ENCODE measurements around the gene MRPS30.
"Not testable (repeated sequence)": the region's sequence is repeated elsewhere in the genome, so short reads cannot be mapped to it uniquely, and the experiment has no call there.

The MRPS30 gene

DNA sequence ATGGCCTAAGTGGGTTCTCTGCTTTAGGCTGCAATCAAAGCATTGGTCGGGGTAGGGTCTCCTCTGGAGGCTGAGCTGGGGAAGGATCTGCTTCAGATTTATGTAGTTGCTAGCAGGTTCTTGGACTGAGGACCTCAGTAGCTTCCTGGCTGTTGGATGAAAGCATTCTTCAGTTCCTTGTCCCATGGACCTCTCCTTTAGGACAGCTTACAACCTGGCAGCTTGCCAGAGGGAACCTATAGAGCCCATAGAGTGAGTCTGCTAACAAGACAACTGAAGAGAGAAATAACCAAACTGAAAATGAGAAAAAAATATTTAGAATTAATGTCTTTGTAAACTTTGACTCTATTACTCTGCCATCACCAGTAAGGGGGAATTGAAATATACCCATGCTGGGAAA lies 12.4 kb downstream of the MRPS30 start:
- DNase-seq (ENCODE audit: low read depth), result no peak

DNA sequence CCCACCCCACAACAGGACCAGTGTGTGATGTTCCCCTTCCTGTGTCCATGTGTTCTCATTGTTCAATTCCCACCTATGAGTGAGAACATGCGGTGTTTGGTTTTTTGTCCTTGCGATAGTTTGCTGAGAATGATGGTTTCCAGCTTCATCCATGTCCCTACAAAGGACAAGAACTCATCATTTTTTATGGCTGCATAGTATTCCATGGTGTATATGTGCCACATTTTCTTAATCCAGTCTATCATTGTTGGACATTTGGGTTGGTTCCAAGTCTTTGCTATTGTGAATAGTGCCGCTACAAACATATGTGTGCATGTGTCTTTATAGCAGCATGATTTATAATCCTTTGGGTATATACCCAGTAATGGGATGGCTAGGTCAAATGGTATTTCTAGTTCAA lies 15.9 kb downstream of the MRPS30 start:
- not testable (repeated sequence) for DNase-seq (ENCODE audit: low read depth)

DNA sequence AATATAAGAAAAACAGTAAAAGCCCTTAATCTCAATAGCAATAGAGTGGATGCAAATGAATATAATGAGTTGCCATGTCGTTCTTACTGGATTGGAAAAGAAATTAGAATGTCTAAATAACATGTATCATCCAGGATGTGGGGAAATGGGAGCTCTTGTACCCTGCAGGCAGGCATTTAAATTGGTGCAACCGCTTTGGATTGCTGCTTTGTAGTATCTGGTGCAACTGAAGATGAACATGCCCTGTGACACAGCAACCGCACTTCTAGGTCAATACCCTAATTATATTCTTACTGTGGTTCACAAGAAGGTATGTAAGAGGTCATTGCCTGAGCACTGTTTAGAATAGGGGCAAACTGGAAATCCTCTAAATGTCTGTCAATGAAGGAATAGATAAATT lies 18.9 kb downstream of the MRPS30 start:
- DNase-seq (ENCODE audit: low read depth), result no peak

DNA sequence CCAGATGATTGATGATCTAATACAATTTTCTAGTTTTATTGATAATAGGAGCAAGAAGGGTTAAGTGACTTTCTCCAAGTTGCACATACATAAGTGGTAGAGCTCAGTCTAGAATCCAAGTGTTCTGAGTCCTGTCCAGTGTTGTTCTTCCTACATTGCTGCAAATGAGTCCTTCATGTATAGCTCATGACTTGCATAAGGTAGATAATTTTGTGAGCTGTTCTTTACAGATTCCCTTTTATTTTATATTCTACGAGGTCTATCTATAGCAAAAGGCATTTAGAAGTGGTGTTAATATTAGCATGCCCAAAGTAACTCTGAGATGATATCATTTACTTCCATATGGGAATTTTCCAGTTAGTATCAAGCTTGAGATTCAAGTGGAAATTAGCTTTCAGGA lies 20.0 kb downstream of the MRPS30 start:
- DNase-seq (ENCODE audit: low read depth), result no peak

DNA sequence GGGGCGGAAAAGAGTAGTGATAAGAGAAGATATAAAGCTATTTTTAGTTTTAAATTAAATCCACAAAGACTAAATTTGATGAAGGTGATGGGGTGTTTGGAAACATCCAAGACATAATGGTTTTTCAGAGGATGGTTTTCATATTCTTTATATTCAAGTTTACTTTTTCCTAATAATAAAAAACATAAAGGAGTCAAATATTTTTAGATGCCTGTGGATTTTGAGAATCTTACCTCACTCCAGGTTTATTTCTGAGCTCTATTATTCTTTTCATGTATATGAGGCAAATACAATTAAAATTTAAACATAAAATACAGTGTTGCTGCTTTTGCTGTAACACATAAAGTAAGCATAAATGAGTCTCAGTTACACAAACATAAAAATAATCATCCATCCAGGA lies 22.2 kb downstream of the MRPS30 start:
- no peak for DNase-seq (ENCODE audit: low read depth)

DNA sequence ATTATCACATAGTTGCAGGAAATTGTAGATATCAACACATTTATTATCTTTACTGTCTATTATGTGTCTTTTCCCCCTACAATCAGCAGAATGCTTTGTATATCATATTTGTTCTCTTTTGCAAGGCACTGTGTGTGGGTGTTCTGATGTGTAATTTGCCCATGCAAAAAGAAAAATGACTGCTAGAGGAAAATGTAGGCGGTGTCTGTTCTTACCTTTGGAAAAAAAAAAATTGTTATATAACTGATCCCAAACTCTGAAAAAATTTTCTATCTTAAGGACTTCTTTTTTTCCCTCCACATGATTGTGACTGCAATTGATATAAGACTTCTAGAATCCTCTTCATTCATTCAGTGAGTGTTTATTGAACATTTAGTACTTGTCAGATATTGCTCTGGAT lies 24.5 kb downstream of the MRPS30 start:
- no peak for DNase-seq (ENCODE audit: low read depth)

DNA sequence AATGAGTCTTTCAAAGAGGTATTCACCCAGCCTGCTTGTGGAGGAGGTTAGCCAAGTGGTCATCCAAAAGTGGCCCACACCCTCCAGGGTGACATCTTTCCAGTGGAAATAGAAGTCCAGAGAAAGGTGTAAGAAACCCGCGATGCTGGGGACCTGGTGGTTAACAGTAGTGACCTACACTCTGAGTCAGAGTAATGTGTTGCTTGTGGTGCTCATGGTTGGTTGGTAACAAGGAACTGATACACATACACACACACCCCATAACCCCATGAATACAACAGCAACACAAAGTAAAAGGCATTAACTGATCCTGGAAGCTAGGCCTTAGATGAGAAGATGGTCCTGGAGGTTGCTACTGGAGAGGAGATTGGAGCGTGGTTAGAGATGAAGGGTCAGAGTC lies 26.9 kb downstream of the MRPS30 start:
- no peak for DNase-seq (ENCODE audit: low read depth)

DNA sequence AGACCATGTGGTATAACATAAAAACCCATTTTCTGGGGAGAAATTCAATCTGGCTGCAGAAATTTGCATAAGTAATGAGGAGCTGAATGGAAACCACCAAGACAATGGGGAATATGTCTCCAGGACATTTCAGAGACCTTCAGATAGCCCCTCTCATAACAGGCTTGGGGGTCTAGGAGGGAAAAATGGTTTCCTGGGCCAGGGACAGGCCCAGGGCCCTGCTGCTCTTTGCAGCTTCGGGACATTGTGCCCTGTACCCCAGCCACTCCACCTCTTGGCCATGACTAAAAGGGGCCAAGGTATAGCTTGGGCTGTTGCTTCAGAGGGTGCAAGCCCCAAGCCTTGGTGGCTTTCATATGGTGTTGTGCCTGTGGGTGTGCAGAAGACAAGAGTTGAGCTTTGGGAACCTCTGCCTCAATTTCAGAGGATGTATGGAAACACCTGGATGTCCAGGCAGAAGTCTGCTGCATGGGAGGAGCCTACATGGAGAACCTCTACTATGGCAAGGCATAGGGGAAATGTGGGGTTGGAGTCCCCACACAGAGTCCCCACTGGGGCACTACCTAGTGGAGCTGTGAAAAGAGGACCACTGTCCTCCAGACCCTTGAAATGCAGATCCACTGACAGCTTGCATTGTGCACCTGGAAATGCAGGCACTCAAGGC lies 30.4 kb downstream of the MRPS30 start:
- no peak for DNase-seq (ENCODE audit: low read depth)

DNA sequence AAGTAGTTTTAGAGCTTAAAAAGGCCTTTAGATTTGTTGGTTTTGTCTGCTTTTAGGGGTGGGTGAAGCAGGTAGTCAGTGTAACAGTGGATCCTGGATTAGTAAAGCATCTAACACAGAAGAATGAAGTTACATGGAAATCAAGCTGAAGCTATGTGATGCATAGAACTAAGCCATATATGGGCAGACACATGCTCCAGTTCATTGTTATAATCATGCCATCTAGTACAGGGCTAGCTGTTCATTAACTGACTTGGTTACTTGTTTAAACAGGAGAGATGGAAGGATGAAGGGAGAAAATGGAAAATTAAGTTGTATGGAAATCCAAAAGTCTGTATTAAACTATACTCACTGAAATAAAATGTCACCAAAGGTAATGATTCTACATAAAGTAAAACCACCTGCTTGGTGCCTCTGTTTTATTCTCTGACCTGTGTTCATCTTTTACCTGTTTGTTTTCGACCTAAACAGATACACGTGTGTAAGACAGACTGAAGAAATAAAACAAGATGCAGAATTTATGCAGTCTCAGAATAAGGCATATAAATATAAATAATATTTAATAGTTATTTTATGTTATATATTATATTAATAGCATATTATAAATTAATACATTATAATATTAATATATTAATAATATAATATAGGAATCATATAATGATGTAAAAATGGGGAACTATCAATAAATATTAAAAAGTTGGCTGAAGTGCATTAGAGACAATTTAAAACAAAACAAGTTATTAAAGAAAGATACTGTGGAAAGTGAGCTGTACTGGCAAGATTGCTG lies 33.9 kb downstream of the MRPS30 start:
- DNase-seq (ENCODE audit: low read depth), result no peak

DNA sequence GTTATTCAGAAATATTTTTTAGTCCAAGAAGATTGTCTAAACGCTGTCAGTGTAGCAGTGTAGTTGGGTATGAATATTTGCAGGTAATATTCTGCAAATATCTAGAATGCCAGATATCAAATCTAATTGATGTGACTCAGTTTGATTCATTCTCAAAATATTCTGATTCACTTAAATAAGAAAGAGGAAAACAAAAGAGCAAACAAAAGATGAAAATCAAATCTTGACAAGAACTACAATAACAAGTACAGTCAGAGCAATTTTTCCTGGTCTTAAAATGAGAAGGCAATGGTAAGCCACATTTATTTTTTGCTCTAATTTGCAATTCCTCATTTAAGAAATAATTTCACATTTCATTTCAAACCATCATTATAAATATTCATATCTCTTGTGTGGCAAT lies 36.0 kb downstream of the MRPS30 start:
- no peak for DNase-seq (ENCODE audit: low read depth)

DNA sequence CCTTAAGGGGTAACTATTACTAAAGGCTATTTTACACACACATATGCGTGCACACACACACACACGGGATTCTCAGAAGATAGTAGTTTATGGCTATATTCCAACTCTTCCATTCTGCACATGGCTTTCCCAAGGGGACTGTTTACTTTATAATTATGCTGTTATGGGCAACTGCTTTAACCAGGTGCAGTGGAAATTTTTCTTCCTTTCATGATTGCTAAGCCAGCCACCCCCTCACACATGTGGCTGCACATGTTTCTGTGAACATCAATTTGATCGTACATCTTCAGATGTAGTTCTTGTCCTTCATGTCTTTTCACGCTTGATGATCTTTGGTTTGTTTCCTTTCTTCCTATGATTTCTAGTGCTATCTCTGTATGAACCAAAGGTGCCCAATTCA lies 37.0 kb downstream of the MRPS30 start:
- DNase-seq (ENCODE audit: low read depth), result no peak

DNA sequence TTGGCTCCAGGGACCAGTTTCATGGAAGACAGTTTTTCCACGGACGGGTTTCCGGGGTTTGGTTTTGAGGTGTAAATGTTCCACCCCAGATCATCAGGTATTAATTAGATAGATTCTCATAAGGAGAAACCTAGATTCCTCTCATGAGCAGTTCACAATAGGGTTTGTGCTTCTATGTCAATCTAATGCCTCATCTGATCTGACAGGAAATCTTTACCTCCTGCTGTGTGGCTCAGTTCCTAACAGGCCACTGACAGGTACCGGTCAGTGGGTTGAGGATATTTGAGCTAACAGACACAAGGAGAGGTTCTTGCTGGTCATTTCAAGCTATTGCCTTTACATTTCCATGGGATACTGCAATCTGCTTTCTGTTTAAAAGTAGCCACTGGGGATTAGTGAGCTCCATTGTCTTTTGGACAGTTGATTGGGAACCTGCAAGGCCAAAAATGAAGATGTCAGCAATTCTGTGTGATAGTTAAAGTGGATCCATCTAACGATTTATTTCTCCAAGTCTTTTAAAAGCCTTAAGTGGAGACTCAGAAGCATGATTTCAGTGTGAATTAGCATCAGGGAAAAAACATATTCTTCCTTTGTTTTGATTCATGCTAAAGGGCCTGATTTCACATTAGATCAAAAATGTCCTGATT lies 38.6 kb downstream of the MRPS30 start:
- no peak for DNase-seq (ENCODE audit: low read depth)

DNA sequence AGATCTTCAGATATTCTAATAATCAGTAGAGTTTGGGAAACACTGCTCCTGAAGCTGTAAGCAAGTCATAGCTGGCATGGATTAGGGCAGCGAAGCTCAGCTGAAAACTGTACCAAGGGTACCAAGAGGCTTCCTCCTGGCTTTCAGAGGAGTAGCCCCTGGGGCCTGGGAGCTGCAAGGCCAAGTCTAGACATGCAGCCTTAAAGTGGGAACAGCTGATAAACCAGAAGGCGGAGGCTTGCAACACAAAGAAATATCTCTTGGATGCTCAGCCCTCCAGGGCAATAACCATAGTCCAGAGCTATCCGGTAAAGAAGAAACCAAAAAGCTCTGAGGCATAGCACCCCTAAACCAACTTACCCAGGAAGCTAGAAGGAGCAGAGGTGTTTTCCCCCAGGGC lies 51.5 kb downstream of the MRPS30 start:
- no peak for DNase-seq (ENCODE audit: low read depth)

DNA sequence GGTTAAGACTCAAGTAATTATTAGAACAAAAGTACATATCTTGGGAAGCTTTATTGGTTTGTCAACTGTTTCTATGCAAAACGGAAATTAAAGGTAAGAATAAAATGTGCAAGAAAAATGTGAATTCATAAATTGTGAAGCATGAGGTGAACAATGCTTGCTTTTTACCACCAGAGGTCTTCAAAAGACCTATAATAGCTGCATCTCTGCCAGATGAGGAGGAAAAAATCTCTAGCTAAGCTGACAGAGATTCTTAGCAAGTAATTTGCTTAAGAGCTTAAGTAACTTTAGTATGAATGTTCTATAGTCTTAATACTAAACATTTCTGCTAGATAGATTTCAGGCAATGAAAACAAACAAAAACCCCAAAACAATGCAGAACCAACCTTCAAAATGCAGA lies 54.1 kb downstream of the MRPS30 start:
- DNase-seq (ENCODE audit: low read depth), result no peak

All from GM04504 (cell line).